Body of pancreas (tissue), 4 donors: Measurements from ENCODE around the gene ADNP2. TPM values are rescaled to one million over a fixed set of nuclear protein-coding genes. Genes with fewer than 3 reads are reported as not detected.

ENCODE experiments used
- ATAC-seq: fragments of 150-250 bp; one replicate; pipeline ENCODE4 v1.9.1; 2016
- DNase-seq, 4 donors: peaks; one replicate each; pipeline ENCODE4 v3.0.0-alpha.2; 2019
- H3K27ac ChIP-seq, 4 donors: fragments of 200-600 bp; sonication (generic); 1 replicate in 3 of 4; 2 replicates in 1 of 4; pipeline versions ENCODE4 v1.5.1 to v1.6.1; 2016 to 2019; ENCODE audit warnings: mild to moderate bottlenecking in 1 of 4, mixed read lengths in 1 of 4, moderate library complexity in 1 of 4
- H3K27me3 ChIP-seq, 2 donors: fragments of 200-600 bp; sonication (generic); one replicate each; pipeline ENCODE4 v1.6.0; 2016; ENCODE audit warnings: mild to moderate bottlenecking in 1 of 2
- H3K36me3 ChIP-seq, 2 donors: fragments of 200-600 bp; sonication (generic); replicated peaks in 1 of 2; 2 replicates each; pipeline ENCODE4 v1.5.1; 2016; ENCODE audit warnings: low read depth in 2 of 2; ENCODE audit not compliant: insufficient read depth in 1 of 2
- H3K4me1 ChIP-seq: fragments of 200-600 bp; sonication (generic); one replicate; pipeline ENCODE4 v1.6.0; 2016
- H3K4me3 ChIP-seq, 2 donors: fragments of 200-600 bp; sonication (generic); 1 replicate in 1 of 2; 2 replicates in 1 of 2; pipeline ENCODE4 v1.5.1; 2016 to 2019
- H3K9me3 ChIP-seq, 3 donors: fragments of 200-600 bp; sonication (generic); 1 replicate in 2 of 3; 2 replicates in 1 of 3; pipeline ENCODE4 v1.5.1; 2016
- POLR2A ChIP-seq, 3 donors: fragments of 450-650 bp; IDR thresholded peaks; one replicate each; pipeline ENCODE4 v1.6.1; 2016; ENCODE audit warnings: antibody characterized with exemption in 3 of 3, mild to moderate bottlenecking in 2 of 3
- WGBS, 2 donors: methylation state at CpG; one replicate each; pipeline ENCODE4 v1.1.5; 2017; 5-methylcytosine and 5-hydroxymethylcytosine counted together
- intact Hi-C: fragments of 100-400 bp; cut with DNase I; formaldehyde crosslinking; loops from one replicate; pipeline ENCODE4 v1.15.1; 2023
- total RNA-seq, 2 donors: library from RNA; depleted of rRNA; stranded (reverse); fragments of >200 nt; gene quantifications; one replicate each; pipeline ENCODE4 v1.1.0, GENCODE V29; 2016
- TF ChIP-seq, protein P1 (sequence below), 7 experiments: fragments of 450-650 bp in 4 of 7; fragments of 200-600 bp in 3 of 7; sonication (generic) in 3 of 7; IDR thresholded peaks; one replicate each; pipeline ENCODE4 v1.5.1; 2016 to 2019; ENCODE audit warnings: antibody characterized with exemption in 7 of 7

Gene ADNP2
- total RNA-seq, 2 donors from 2014 or later, result 7.0 to 9.2 TPM

DNA sequence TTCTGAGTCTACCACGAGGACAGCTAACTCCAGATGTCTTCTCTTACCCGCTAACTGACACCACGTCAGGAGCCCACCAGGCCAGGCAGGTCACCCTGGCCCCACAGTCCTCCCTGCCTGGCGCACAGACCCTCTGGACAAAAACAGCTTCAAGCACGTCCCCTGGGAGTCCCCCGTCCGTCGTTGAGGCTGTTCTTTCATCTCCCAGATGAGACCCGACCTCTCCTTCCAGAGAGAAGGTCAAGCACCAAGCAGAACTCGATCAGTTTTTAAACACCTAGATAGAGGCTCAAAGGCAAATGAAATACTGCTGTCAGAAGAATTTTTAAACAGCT lies 80.4 kb downstream of the ADNP2 start:
- Histone ChIP-seq H3K27ac (no peak overlapping the region), H3K4me3 (no peak overlapping the region), H3K9me3 (no peaks in the 10 kb centered on the region), H3K27me3 (no peaks in the 10 kb centered on the region), H3K36me3 (no peaks in the 10 kb centered on the region), H3K4me1 (no peaks in the 10 kb centered on the region)
- intact Hi-C loops, result no loop called here
- TF ChIP-seq POLR2A (IDR thresholded peaks at IDR 0.05), result no peak
- TF ChIP-seq, protein P1, sequence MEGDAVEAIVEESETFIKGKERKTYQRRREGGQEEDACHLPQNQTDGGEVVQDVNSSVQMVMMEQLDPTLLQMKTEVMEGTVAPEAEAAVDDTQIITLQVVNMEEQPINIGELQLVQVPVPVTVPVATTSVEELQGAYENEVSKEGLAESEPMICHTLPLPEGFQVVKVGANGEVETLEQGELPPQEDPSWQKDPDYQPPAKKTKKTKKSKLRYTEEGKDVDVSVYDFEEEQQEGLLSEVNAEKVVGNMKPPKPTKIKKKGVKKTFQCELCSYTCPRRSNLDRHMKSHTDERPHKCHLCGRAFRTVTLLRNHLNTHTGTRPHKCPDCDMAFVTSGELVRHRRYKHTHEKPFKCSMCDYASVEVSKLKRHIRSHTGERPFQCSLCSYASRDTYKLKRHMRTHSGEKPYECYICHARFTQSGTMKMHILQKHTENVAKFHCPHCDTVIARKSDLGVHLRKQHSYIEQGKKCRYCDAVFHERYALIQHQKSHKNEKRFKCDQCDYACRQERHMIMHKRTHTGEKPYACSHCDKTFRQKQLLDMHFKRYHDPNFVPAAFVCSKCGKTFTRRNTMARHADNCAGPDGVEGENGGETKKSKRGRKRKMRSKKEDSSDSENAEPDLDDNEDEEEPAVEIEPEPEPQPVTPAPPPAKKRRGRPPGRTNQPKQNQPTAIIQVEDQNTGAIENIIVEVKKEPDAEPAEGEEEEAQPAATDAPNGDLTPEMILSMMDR (IDR thresholded peaks at IDR 0.05), result no peak
- 76 to 92% methylated on average over 9 to 10 of the region's 10 CpGs for WGBS, 2 donors
- ATAC-seq, result no peak
- DNase-seq, result no peak

Other genes with a start within 250 kb of the ADNP2 start
- 10 to 100 TPM; 30.4 to 50.8 TPM for gene SLC66A2, start 157.6 kb upstream of the ADNP2 start, total RNA-seq
- gene HSBP1L1, start 144.6 kb upstream of the ADNP2 start, total RNA-seq, result 10 to 100 TPM; 14.8 to 22.1 TPM
- 10 to 100 TPM; 11.2 to 13.5 TPM for gene TXNL4A, start 120.7 kb upstream of the ADNP2 start, total RNA-seq
- 10 to 100 TPM in 1 of 2 donors, 1 to 10 TPM in 1; 9.9 to 16.6 TPM for gene RBFA, start 74.8 kb upstream of the ADNP2 start, total RNA-seq
- gene PARD6G, start 138.3 kb downstream of the ADNP2 start, total RNA-seq, result 1 to 10 TPM; 2.6 to 3.1 TPM